Vagina (tissue), 2 donors: ENCODE results near the gene ANKRD36C.
"Not testable (repeated sequence)": the region's sequence is repeated elsewhere in the genome, so short reads cannot be mapped to it uniquely, and the experiment has no call there.

Experiments used
- POLR2A ChIP-seq, 2 donors: fragments of 450-650 bp; IDR thresholded peaks; one replicate each; pipeline ENCODE4 v1.6.1; 2017; ENCODE audit warnings: antibody characterized with exemption in 2 of 2, mild to moderate bottlenecking in 2 of 2, moderate library complexity in 2 of 2
- POLR2AphosphoS5 ChIP-seq, 2 donors: sonication (generic); formaldehyde crosslinking; IDR thresholded peaks; one replicate each; pipeline ENCODE4 v1.9.0; 2017; ENCODE audit warnings: antibody characterized with exemption in 2 of 2, mild to moderate bottlenecking in 2 of 2, low read depth in 1 of 2; ENCODE audit not compliant: insufficient read depth in 1 of 2
- TF ChIP-seq, protein P1 (sequence below), 3 experiments: fragments of 450-650 bp in 2 of 3; fragments of 200-600 bp in 1 of 3; sonication (generic) in 1 of 3; IDR thresholded peaks; one replicate each; pipeline ENCODE4 v1.5.1; 2017 to 2019; ENCODE audit warnings: antibody characterized with exemption in 3 of 3, mild to moderate bottlenecking in 2 of 3, moderate library complexity in 2 of 3

DNA sequence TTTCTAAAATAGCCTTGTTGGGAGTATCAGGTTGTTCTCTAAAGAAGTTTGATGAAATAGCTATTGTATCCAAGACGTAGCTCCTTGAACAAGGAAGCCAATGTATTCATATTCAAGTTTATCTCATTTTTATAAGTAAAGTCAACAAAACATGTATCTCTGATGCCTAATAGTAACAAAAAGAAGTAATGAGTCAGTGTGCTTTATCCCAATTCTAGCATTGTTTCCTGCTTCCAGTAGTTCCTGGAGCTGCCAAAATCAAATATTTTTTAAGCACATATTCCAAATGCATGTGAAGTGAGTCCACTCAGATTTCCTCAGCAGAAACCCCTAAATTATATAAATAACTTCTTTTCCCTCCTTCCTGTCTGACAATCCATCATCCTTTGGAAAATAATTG is 74.6 kb downstream of the ANKRD36C start:
- TF ChIP-seq POLR2A (IDR thresholded peaks at IDR 0.05); POLR2AphosphoS5 (IDR thresholded peaks at IDR 0.05; ENCODE audit: insufficient read depth in 1 of 2, low read depth in 1 of 2): not testable (repeated sequence)
- TF ChIP-seq, protein P1, sequence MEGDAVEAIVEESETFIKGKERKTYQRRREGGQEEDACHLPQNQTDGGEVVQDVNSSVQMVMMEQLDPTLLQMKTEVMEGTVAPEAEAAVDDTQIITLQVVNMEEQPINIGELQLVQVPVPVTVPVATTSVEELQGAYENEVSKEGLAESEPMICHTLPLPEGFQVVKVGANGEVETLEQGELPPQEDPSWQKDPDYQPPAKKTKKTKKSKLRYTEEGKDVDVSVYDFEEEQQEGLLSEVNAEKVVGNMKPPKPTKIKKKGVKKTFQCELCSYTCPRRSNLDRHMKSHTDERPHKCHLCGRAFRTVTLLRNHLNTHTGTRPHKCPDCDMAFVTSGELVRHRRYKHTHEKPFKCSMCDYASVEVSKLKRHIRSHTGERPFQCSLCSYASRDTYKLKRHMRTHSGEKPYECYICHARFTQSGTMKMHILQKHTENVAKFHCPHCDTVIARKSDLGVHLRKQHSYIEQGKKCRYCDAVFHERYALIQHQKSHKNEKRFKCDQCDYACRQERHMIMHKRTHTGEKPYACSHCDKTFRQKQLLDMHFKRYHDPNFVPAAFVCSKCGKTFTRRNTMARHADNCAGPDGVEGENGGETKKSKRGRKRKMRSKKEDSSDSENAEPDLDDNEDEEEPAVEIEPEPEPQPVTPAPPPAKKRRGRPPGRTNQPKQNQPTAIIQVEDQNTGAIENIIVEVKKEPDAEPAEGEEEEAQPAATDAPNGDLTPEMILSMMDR (IDR thresholded peaks at IDR 0.05): not testable (repeated sequence)
